ENCODE results near the gene EDARADD. TPM values are rescaled to one million over a fixed set of nuclear protein-coding genes. Genes with fewer than 3 reads are reported as not detected.

Gene EDARADD
- total RNA-seq, 1 donor from 2014 or later, result 0.89 TPM

GRCh38 chr1:236467327-236467641, 73.2 kb downstream of the EDARADD start:
- Histone ChIP-seq H3K27ac (no peak overlapping the region), H3K4me3 (no peak overlapping the region), H3K9me3 (no peaks in the 10 kb centered on the region), H3K4me1 (no peaks in the 10 kb centered on the region), H3K36me3 (no peaks in the 10 kb centered on the region), H3K27me3 (ENCODE audit: low read depth) (no peaks in the 10 kb centered on the region)
- ATAC-seq, result no peak
- intact Hi-C loops (cut with DNase I), result no loop called here
- TF ChIP-seq CTCF (IDR thresholded peaks at IDR 0.05), result no peak
- DNase-seq, result no peak

DNA sequence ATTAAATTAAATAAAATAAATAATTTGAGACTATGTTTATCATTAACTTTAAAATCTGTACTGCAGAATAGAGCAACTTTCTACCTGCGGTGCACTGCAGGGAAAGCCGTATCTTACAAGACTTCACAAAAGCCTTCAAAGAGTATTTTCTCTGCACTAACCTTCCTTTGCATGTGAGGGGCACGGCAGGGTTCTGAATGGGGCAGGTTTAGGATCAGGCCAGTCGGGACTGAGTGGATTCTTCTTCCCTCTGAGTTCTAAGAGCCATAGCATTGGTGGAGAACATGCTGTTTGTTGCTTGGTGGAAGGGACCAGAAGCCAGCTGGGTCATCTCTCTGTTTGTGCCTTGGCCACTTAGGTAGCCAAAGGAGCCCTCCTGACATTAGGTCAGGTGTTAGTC, 74.5 kb downstream of the EDARADD start:
- TF ChIP-seq CTCF (IDR thresholded peaks at IDR 0.05), result no peak
- ATAC-seq (no peak), DNase-seq (no peak)
- Histone ChIP-seq H3K4me3 (no peak overlapping the region), H3K27me3 (ENCODE audit: low read depth) (no peaks in the 10 kb centered on the region), H3K9me3 (no peaks in the 10 kb centered on the region), H3K36me3 (no peaks in the 10 kb centered on the region), H3K4me1 (no peaks in the 10 kb centered on the region), H3K27ac (no peak overlapping the region)
- intact Hi-C loops (cut with DNase I), result no loop called here

- TF ChIP-seq CTCF (IDR thresholded peaks at IDR 0.05), result no peak
- Histone ChIP-seq H3K4me3 (no peak overlapping the region), H3K27ac (no peak overlapping the region), H3K4me1 (no peaks in the 10 kb centered on the region), H3K36me3 (no peaks in the 10 kb centered on the region), H3K9me3 (no peaks in the 10 kb centered on the region), H3K27me3 (ENCODE audit: low read depth) (no peaks in the 10 kb centered on the region)
- no peak for ATAC-seq
- intact Hi-C loops (cut with DNase I), result no loop called here
- DNase-seq, result no peak
Measured at GRCh38 chr1:236469466-236469865, 75.4 kb downstream of the EDARADD start.

- intact Hi-C loops (cut with DNase I), result no loop called here
- Histone ChIP-seq H3K27ac (no peak overlapping the region), H3K9me3 (no peaks in the 10 kb centered on the region), H3K4me3 (no peak overlapping the region), H3K27me3 (ENCODE audit: low read depth) (no peaks in the 10 kb centered on the region), H3K4me1 (no peaks in the 10 kb centered on the region), H3K36me3 (no peaks in the 10 kb centered on the region)
- DNase-seq (no peak), ATAC-seq (no peak)
- no peak for TF ChIP-seq CTCF (IDR thresholded peaks at IDR 0.05)
Measured at GRCh38 chr1:236471096-236471495, 77.0 kb downstream of the EDARADD start.

- Histone ChIP-seq H3K4me1 (no peaks in the 10 kb centered on the region), H3K27me3 (ENCODE audit: low read depth) (no peaks in the 10 kb centered on the region), H3K4me3 (no peak overlapping the region), H3K9me3 (no peaks in the 10 kb centered on the region), H3K27ac (no peak overlapping the region), H3K36me3 (no peaks in the 10 kb centered on the region)
- TF ChIP-seq CTCF (IDR thresholded peaks at IDR 0.05), result no peak
- DNase-seq (no peak), ATAC-seq (no peak)
- intact Hi-C loops (cut with DNase I), result no loop called here
Measured at GRCh38 chr1:236471653-236472052, 77.6 kb downstream of the EDARADD start.

Measured in lower lobe of right lung (tissue), 2 donors.